ENCODE measurements around the gene MAP2.

MAP2 gene

GRCh38 chr2:209713219-209713618, 289.4 kb downstream of the MAP2 start:
- TF ChIP-seq POLR2A (IDR thresholded peaks at IDR 0.05; ENCODE audit: low read depth, low read length) (no peak), TAF1 (IDR thresholded peaks at IDR 0.05; ENCODE audit: borderline replicate concordance, low read depth, low read length) (no peak), POLR2AphosphoS5 (IDR thresholded peaks at IDR 0.05; ENCODE audit: low read depth, low read length) (no peak)
- FAIRE-seq = no peak

GRCh38 chr2:209719034-209719433, 295.2 kb downstream of the MAP2 start:
- no peak for DNase-seq (ENCODE audit: insufficient read length)
- FAIRE-seq = no peak
- TF ChIP-seq POLR2A (IDR thresholded peaks at IDR 0.05; ENCODE audit: low read depth, low read length) (no peak), POLR2AphosphoS5 (IDR thresholded peaks at IDR 0.05; ENCODE audit: low read depth, low read length) (no peak), TAF1 (IDR thresholded peaks at IDR 0.05; ENCODE audit: borderline replicate concordance, low read depth, low read length) (no peak)

More at GRCh38 chr2:209713219-209713618, 289.4 kb downstream of the MAP2 start:
- DNase-seq (ENCODE audit: insufficient read length) = no peak

DNA sequence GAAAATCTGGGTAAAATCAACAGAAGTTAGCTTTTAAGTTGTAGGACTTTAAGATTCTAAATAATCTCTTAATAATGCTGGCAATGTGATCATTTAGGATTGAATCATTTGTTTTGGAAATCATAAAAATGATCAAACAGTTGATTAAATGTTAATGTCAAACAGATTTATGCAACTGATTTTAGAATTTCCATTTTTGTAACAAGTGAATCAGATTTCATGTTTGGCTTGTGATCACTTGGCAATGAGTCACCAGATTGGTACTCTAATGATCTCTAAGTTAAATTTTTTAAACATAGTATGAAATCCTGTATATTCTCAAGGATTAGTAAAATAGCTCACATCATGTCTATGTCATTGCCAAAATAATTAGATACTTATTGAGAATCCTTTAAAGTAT, 297.6 kb downstream of the MAP2 start:
- DNase-seq (ENCODE audit: insufficient read length) = no peak
- no peak for FAIRE-seq
- TF ChIP-seq POLR2AphosphoS5 (IDR thresholded peaks at IDR 0.05; ENCODE audit: low read depth, low read length) (no peak), TAF1 (IDR thresholded peaks at IDR 0.05; ENCODE audit: borderline replicate concordance, low read depth, low read length) (no peak), POLR2A (IDR thresholded peaks at IDR 0.05; ENCODE audit: low read depth, low read length) (no peak)

DNA sequence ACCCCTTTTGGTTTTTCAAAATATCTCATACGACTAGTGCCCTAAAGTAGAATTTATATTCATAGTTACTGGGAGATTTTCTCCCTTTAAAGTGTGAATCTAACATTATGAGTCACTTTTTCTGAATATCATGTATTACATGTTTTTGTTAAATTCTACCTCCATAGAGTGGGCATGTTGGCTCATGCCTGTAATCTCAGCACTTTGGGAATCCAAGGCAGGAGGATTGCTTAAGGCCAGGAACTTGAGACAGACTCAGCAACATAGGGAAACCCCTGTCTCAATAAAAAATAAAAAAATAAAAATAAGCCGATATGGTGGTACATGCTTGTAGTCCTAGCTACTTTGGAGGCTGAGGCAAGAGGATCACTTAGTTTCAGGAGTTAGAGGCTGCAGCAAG, 302.5 kb downstream of the MAP2 start:
- no peak for FAIRE-seq
- TF ChIP-seq POLR2A (IDR thresholded peaks at IDR 0.05; ENCODE audit: low read depth, low read length) (no peak), POLR2AphosphoS5 (IDR thresholded peaks at IDR 0.05; ENCODE audit: low read depth, low read length) (no peak), TAF1 (IDR thresholded peaks at IDR 0.05; ENCODE audit: borderline replicate concordance, low read depth, low read length) (no peak)
- no peak for DNase-seq (ENCODE audit: insufficient read length)

- TF ChIP-seq POLR2AphosphoS5 (IDR thresholded peaks at IDR 0.05; ENCODE audit: low read depth, low read length) = no peak
- no peak for TF ChIP-seq POLR2A (IDR thresholded peaks at IDR 0.05; ENCODE audit: low read depth, low read length)
- no peak for TF ChIP-seq TAF1 (IDR thresholded peaks at IDR 0.05; ENCODE audit: borderline replicate concordance, low read depth, low read length)
- DNase-seq (ENCODE audit: insufficient read length) = no peak
- no peak for FAIRE-seq
Observed at GRCh38 chr2:209727077-209727476, 303.2 kb downstream of the MAP2 start.

DNA sequence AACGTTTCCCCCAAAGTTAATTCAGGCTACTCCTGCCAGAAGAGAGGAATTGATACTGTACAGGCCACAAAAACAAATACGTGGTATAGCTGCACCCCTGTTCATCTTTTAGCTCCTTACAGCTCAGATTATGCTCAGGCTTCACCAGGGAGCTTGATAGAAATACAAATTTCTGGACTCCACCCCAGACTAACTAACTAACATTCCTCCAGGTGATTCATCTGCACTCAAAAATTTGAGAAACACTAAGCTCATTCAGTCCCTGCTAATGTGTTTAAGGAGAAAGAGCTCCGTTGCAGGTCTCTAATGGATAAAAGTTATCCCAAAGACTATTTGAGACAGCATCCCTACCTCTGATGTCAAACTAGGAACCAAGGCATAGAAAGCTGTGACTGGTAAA, 311.0 kb downstream of the MAP2 start:
- no peak for FAIRE-seq
- DNase-seq (ENCODE audit: insufficient read length) = no peak
- no peak for TF ChIP-seq TAF1 (IDR thresholded peaks at IDR 0.05; ENCODE audit: borderline replicate concordance, low read depth, low read length)
- no peak for TF ChIP-seq POLR2AphosphoS5 (IDR thresholded peaks at IDR 0.05; ENCODE audit: low read depth, low read length)
- no peak for TF ChIP-seq POLR2A (IDR thresholded peaks at IDR 0.05; ENCODE audit: low read depth, low read length)

DNA sequence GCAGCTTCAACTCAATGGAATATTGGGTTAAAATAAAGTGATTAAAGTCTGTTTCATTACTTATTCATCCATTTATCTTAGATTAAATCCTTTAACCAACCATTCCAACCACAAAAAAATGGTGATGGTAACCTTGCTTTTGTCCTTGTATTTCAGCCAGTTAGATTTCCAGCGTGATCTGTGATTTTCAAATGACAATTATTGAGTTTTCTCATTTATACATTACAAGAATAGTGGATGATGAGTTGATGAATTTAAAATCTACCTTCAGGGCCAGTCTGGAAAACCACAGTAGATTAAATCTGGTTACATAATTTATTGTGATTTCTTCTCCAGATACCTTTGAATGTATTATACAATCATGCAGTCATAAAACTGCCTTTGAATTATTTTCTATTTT, 318.1 kb downstream of the MAP2 start:
- FAIRE-seq = no peak
- TF ChIP-seq POLR2AphosphoS5 (IDR thresholded peaks at IDR 0.05; ENCODE audit: low read depth, low read length) (no peak), POLR2A (IDR thresholded peaks at IDR 0.05; ENCODE audit: low read depth, low read length) (no peak), TAF1 (IDR thresholded peaks at IDR 0.05; ENCODE audit: borderline replicate concordance, low read depth, low read length) (no peak)
- DNase-seq (ENCODE audit: insufficient read length) = no peak

DNA sequence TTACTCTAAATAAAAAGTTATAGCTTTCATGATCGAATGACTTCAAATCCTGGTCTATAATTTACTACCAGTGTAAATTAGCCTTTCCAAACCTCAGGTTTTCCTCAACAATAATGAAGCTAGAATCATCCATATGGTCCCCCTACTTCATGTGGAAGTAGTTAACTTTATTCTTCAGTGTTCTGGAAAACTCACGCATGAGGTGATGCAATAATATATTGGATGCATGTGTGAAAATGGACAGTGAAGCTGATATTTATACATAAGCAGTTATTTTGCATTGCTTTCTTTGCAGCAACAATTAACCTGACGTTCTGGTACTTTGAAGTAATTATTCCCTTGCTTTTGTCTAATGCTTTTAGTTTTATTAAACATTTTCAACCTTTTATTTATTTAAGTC, 329.2 kb downstream of the MAP2 start:
- TF ChIP-seq POLR2A (IDR thresholded peaks at IDR 0.05; ENCODE audit: low read depth, low read length) = no peak
- no peak for TF ChIP-seq POLR2AphosphoS5 (IDR thresholded peaks at IDR 0.05; ENCODE audit: low read depth, low read length)
- no peak for TF ChIP-seq TAF1 (IDR thresholded peaks at IDR 0.05; ENCODE audit: borderline replicate concordance, low read depth, low read length)
- no peak for DNase-seq (ENCODE audit: insufficient read length)
- FAIRE-seq = no peak

GRCh38 chr2:209757163-209757562, 333.3 kb downstream of the MAP2 start:
- DNase-seq (ENCODE audit: insufficient read length) (no peak), FAIRE-seq (no peak)
- TF ChIP-seq POLR2A (IDR thresholded peaks at IDR 0.05; ENCODE audit: low read depth, low read length) (no peak), TAF1 (IDR thresholded peaks at IDR 0.05; ENCODE audit: borderline replicate concordance, low read depth, low read length) (no peak), POLR2AphosphoS5 (IDR thresholded peaks at IDR 0.05; ENCODE audit: low read depth, low read length) (no peak)

- no peak for TF ChIP-seq TAF1 (IDR thresholded peaks at IDR 0.05; ENCODE audit: borderline replicate concordance, low read depth, low read length)
- TF ChIP-seq POLR2A (IDR thresholded peaks at IDR 0.05; ENCODE audit: low read depth, low read length) = no peak
- TF ChIP-seq POLR2AphosphoS5 (IDR thresholded peaks at IDR 0.05; ENCODE audit: low read depth, low read length) = no peak
- no peak for FAIRE-seq
- DNase-seq (ENCODE audit: insufficient read length) = no peak
Observed at GRCh38 chr2:209761566-209761965, 337.7 kb downstream of the MAP2 start.

- FAIRE-seq (no peak), DNase-seq (ENCODE audit: insufficient read length) (no peak)
- TF ChIP-seq POLR2AphosphoS5 (IDR thresholded peaks at IDR 0.05; ENCODE audit: low read depth, low read length) (no peak), TAF1 (IDR thresholded peaks at IDR 0.05; ENCODE audit: borderline replicate concordance, low read depth, low read length) (no peak), POLR2A (IDR thresholded peaks at IDR 0.05; ENCODE audit: low read depth, low read length) (no peak)
Observed at GRCh38 chr2:209762563-209762962, 338.7 kb downstream of the MAP2 start.

- DNase-seq (ENCODE audit: insufficient read length) (no peak), FAIRE-seq (no peak)
- TF ChIP-seq POLR2A (IDR thresholded peaks at IDR 0.05; ENCODE audit: low read depth, low read length) (no peak), POLR2AphosphoS5 (IDR thresholded peaks at IDR 0.05; ENCODE audit: low read depth, low read length) (no peak), TAF1 (IDR thresholded peaks at IDR 0.05; ENCODE audit: borderline replicate concordance, low read depth, low read length) (no peak)
Observed at GRCh38 chr2:209763106-209763505, 339.3 kb downstream of the MAP2 start.

- no peak for DNase-seq (ENCODE audit: insufficient read length)
- no peak for FAIRE-seq
Observed at GRCh38 chr2:209766613-209767012, 342.8 kb downstream of the MAP2 start.

More at GRCh38 chr2:209766613-209767012, 342.8 kb downstream of the MAP2 start:
- TF ChIP-seq POLR2AphosphoS5 (IDR thresholded peaks at IDR 0.05; ENCODE audit: low read depth, low read length) = no peak
- no peak for TF ChIP-seq POLR2A (IDR thresholded peaks at IDR 0.05; ENCODE audit: low read depth, low read length)
- no peak for TF ChIP-seq TAF1 (IDR thresholded peaks at IDR 0.05; ENCODE audit: borderline replicate concordance, low read depth, low read length)
